Karpas-422 (cell line): ENCODE measurements around the gene GTF2A1L. TPM values are rescaled to one million over a fixed set of nuclear protein-coding genes. Genes with fewer than 3 reads are reported as not detected.
"Not testable (repeated sequence)": the region's sequence is repeated elsewhere in the genome, so short reads cannot be mapped to it uniquely, and the experiment has no call there.

Experiments
- DNase-seq: peaks from one replicate; pipeline ENCODE4 v3.0.0-alpha.2; 2015
- H2AFZ ChIP-seq: fragments of 200-600 bp; sonication (generic); 2 replicates; pipeline ENCODE4 v1.6.1; 2014; ENCODE audit warnings: antibody characterized with exemption, low read length, mixed read lengths
- H3K27ac ChIP-seq: fragments of 200-600 bp; sonication (generic); 2 replicates; pipeline ENCODE4 v1.5.1; 2014; ENCODE audit warnings: mild to moderate bottlenecking, low read length, moderate library complexity
- H3K27me3 ChIP-seq: fragments of 200-600 bp; sonication (generic); 2 replicates; pipeline ENCODE4 v1.6.1; 2014; ENCODE audit warnings: low read length, mixed read lengths
- H3K36me3 ChIP-seq: fragments of 200-600 bp; sonication (generic); 2 replicates; pipeline ENCODE4 v1.6.1; 2014; ENCODE audit warnings: low read length, mixed read lengths; ENCODE audit not compliant: insufficient read depth
- H3K4me1 ChIP-seq: fragments of 200-600 bp; sonication (generic); 2 replicates; pipeline ENCODE4 v1.6.1; 2014; ENCODE audit warnings: mild to moderate bottlenecking, low read length, mixed read lengths
- H3K4me2 ChIP-seq: fragments of 200-600 bp; sonication (generic); 2 replicates; pipeline ENCODE4 v1.6.1; 2014; ENCODE audit warnings: low read length, low read depth, mild to moderate bottlenecking; ENCODE audit not compliant: poor library complexity, severe bottlenecking
- H3K4me3 ChIP-seq: fragments of 200-600 bp; sonication (generic); 2 replicates; pipeline ENCODE4 v1.5.1; 2014; ENCODE audit warnings: mild to moderate bottlenecking, antibody characterized with exemption, low read length, mixed read lengths
- H3K79me2 ChIP-seq: fragments of 200-600 bp; sonication (generic); 2 replicates; pipeline ENCODE4 v1.6.1; 2014; ENCODE audit warnings: mild to moderate bottlenecking, low read length, mixed read lengths
- H3K9ac ChIP-seq: fragments of 200-600 bp; sonication (generic); 2 replicates; pipeline ENCODE4 v1.6.0; 2014; ENCODE audit warnings: low read length
- H3K9me2 ChIP-seq: fragments of 200-600 bp; sonication (generic), shearing (Covaris generic); replicated peaks from 2 replicates; pipeline ENCODE4 v1.6.0; 2014; ENCODE audit warnings: mild to moderate bottlenecking, low read length, moderate library complexity; ENCODE audit not compliant: insufficient read depth
- H3K9me3 ChIP-seq: fragments of 300-700, 200-600 bp; sonication (generic); 2 replicates; pipeline ENCODE4 v1.6.1; 2014; ENCODE audit warnings: low read length, mixed read lengths
- H4K20me1 ChIP-seq: fragments of 200-600 bp; sonication (generic); 2 replicates; pipeline ENCODE4 v1.6.1; 2014; ENCODE audit warnings: mild to moderate bottlenecking, antibody characterized with exemption, low read length, low read depth; ENCODE audit not compliant: insufficient read depth
- total RNA-seq: library from RNA; depleted of rRNA; stranded (reverse); fragments of >200 nt; shearing (Covaris generic); gene quantifications from 2 replicates; pipeline ENCODE4 v1.2.3, GENCODE V29; 2014; ENCODE audit warnings: low replicate concordance

Gene GTF2A1L
- total RNA-seq, 1 experiment from 2014 or later = not detected

- Histone ChIP-seq H3K4me1 (no peaks in the 10 kb centered on the region), H3K36me3 (no peaks in the 10 kb centered on the region), H4K20me1 (no peaks in the 10 kb centered on the region), H2AFZ (no peak overlapping the region), H3K9me3 (no peaks in the 10 kb centered on the region), H3K4me3 (no peak overlapping the region), H3K9ac (no peak overlapping the region), H3K27me3 (no peaks in the 10 kb centered on the region), H3K79me2 (no peaks in the 10 kb centered on the region), H3K27ac (no peak overlapping the region), H3K4me2 (no peak overlapping the region), H3K9me2 (no peaks in the 10 kb centered on the region)
- no peak for DNase-seq
Measured at GRCh38 chr2:48586433-48586832, 31.2 kb upstream of the GTF2A1L start.

- Histone ChIP-seq H3K36me3 (no peaks in the 10 kb centered on the region), H3K9me2 (no peaks in the 10 kb centered on the region), H3K27me3 (no peaks in the 10 kb centered on the region), H3K4me2 (no peak overlapping the region), H3K9me3 (no peaks in the 10 kb centered on the region), H3K79me2 (no peaks in the 10 kb centered on the region), H3K9ac (no peak overlapping the region), H2AFZ (no peak overlapping the region), H4K20me1 (no peaks in the 10 kb centered on the region), H3K4me3 (no peak overlapping the region), H3K4me1 (no peaks in the 10 kb centered on the region), H3K27ac (no peak overlapping the region)
- DNase-seq = no peak
Measured at GRCh38 chr2:48587560-48587959, 30.1 kb upstream of the GTF2A1L start.

- H3K4me1 ChIP-seq = no peaks in the 10 kb centered on the region
- no peaks in the 10 kb centered on the region for H4K20me1 ChIP-seq
- no peaks in the 10 kb centered on the region for H3K27me3 ChIP-seq
Measured at GRCh38 chr2:48587961-48588360, 29.7 kb upstream of the GTF2A1L start.

GRCh38 chr2:48588745-48589144 lies 28.9 kb upstream of the GTF2A1L start:
- no peaks in the 10 kb centered on the region for H3K9me3 ChIP-seq
- no peaks in the 10 kb centered on the region for H3K36me3 ChIP-seq
- H3K4me3 ChIP-seq = no peak overlapping the region
- H3K27ac ChIP-seq = no peak overlapping the region
- H3K4me1 ChIP-seq = no peaks in the 10 kb centered on the region
- H2AFZ ChIP-seq = no peak overlapping the region
- no peaks in the 10 kb centered on the region for H3K9me2 ChIP-seq
- no peaks in the 10 kb centered on the region for H3K27me3 ChIP-seq
- H3K4me2 ChIP-seq = no peak overlapping the region
- no peaks in the 10 kb centered on the region for H3K79me2 ChIP-seq
- H3K9ac ChIP-seq = no peak overlapping the region
- H4K20me1 ChIP-seq = no peaks in the 10 kb centered on the region
- DNase-seq = no peak

More at GRCh38 chr2:48587961-48588360, 29.7 kb upstream of the GTF2A1L start:
- H2AFZ ChIP-seq = no peak overlapping the region
- H3K4me3 ChIP-seq = no peak overlapping the region
- no peaks in the 10 kb centered on the region for H3K9me3 ChIP-seq
- H3K4me2 ChIP-seq = no peak overlapping the region
- no peak overlapping the region for H3K9ac ChIP-seq
- no peaks in the 10 kb centered on the region for H3K9me2 ChIP-seq
- no peak overlapping the region for H3K27ac ChIP-seq
- no peak for DNase-seq
- H3K36me3 ChIP-seq = no peaks in the 10 kb centered on the region
- no peaks in the 10 kb centered on the region for H3K79me2 ChIP-seq

- Histone ChIP-seq H3K9ac (no peak overlapping the region), H3K79me2 (no peaks in the 10 kb centered on the region), H3K27me3 (no peaks in the 10 kb centered on the region), H2AFZ (no peak overlapping the region), H3K4me1 (no peaks in the 10 kb centered on the region), H3K9me3 (no peaks in the 10 kb centered on the region), H3K36me3 (no peaks in the 10 kb centered on the region), H3K4me2 (no peak overlapping the region), H3K9me2 (no peaks in the 10 kb centered on the region), H3K27ac (no peak overlapping the region), H3K4me3 (no peak overlapping the region), H4K20me1 (no peaks in the 10 kb centered on the region)
- DNase-seq = peak; percentile 54
Measured at GRCh38 chr2:48589170-48589767, 28.4 kb upstream of the GTF2A1L start.

GRCh38 chr2:48590017-48590416 lies 27.6 kb upstream of the GTF2A1L start:
- Histone ChIP-seq H3K9me3 (no peaks in the 10 kb centered on the region), H3K36me3 (no peaks in the 10 kb centered on the region), H2AFZ (no peak overlapping the region), H3K4me3 (no peak overlapping the region), H3K9ac (no peak overlapping the region), H3K79me2 (no peaks in the 10 kb centered on the region), H3K4me1 (no peaks in the 10 kb centered on the region), H3K27ac (no peak overlapping the region), H4K20me1 (no peaks in the 10 kb centered on the region), H3K27me3 (no peaks in the 10 kb centered on the region), H3K9me2 (no peaks in the 10 kb centered on the region), H3K4me2 (no peak overlapping the region)
- DNase-seq = no peak

GRCh38 chr2:48592067-48592466 lies 25.6 kb upstream of the GTF2A1L start:
- H3K9me3 ChIP-seq = no peaks in the 10 kb centered on the region
- H3K4me2 ChIP-seq = no peak overlapping the region
- H3K9me2 ChIP-seq = no peaks in the 10 kb centered on the region
- H3K36me3 ChIP-seq = no peaks in the 10 kb centered on the region
- no peaks in the 10 kb centered on the region for H3K79me2 ChIP-seq
- no peaks in the 10 kb centered on the region for H3K27me3 ChIP-seq
- H3K9ac ChIP-seq = no peak overlapping the region
- no peak for DNase-seq
- no peak overlapping the region for H2AFZ ChIP-seq
- H4K20me1 ChIP-seq = no peaks in the 10 kb centered on the region
- H3K27ac ChIP-seq = no peak overlapping the region
- no peaks in the 10 kb centered on the region for H3K4me1 ChIP-seq
- no peak overlapping the region for H3K4me3 ChIP-seq

- not testable (repeated sequence) for H3K79me2 ChIP-seq, H3K36me3 ChIP-seq, H3K4me2 ChIP-seq, H3K9ac ChIP-seq, H3K9me2 ChIP-seq, H3K4me1 ChIP-seq, H3K27ac ChIP-seq, DNase-seq, H3K27me3 ChIP-seq, H4K20me1 ChIP-seq, H3K4me3 ChIP-seq, H3K9me3 ChIP-seq, H2AFZ ChIP-seq
Measured at GRCh38 chr2:48596751-48597150, 20.9 kb upstream of the GTF2A1L start.

- no peak overlapping the region for H3K4me2 ChIP-seq
- H3K9me2 ChIP-seq = no peaks in the 10 kb centered on the region
- no peak overlapping the region for H3K27ac ChIP-seq
- H3K27me3 ChIP-seq = no peaks in the 10 kb centered on the region
- DNase-seq = no peak
- H3K36me3 ChIP-seq = no peaks in the 10 kb centered on the region
- H3K9ac ChIP-seq = no peak overlapping the region
- H4K20me1 ChIP-seq = no peaks in the 10 kb centered on the region
- no peak overlapping the region for H2AFZ ChIP-seq
- H3K79me2 ChIP-seq = no peaks in the 10 kb centered on the region
- no peaks in the 10 kb centered on the region for H3K9me3 ChIP-seq
- H3K4me1 ChIP-seq = no peaks in the 10 kb centered on the region
- H3K4me3 ChIP-seq = no peak overlapping the region
Measured at GRCh38 chr2:48597492-48597891, 20.2 kb upstream of the GTF2A1L start.
